ENCODE data around the gene GRID1. TPM values are rescaled to one million over a fixed set of nuclear protein-coding genes. Genes with fewer than 3 reads are reported as not detected.

Gene GRID1
- total and polyA plus RNA-seq, 10 of the 15 experiments (the other 5 are each of a cell fraction or from before 2014, with no cell fraction given) = 0.04 to 0.62 (median 0.08) TPM; not detected in 5

DNA sequence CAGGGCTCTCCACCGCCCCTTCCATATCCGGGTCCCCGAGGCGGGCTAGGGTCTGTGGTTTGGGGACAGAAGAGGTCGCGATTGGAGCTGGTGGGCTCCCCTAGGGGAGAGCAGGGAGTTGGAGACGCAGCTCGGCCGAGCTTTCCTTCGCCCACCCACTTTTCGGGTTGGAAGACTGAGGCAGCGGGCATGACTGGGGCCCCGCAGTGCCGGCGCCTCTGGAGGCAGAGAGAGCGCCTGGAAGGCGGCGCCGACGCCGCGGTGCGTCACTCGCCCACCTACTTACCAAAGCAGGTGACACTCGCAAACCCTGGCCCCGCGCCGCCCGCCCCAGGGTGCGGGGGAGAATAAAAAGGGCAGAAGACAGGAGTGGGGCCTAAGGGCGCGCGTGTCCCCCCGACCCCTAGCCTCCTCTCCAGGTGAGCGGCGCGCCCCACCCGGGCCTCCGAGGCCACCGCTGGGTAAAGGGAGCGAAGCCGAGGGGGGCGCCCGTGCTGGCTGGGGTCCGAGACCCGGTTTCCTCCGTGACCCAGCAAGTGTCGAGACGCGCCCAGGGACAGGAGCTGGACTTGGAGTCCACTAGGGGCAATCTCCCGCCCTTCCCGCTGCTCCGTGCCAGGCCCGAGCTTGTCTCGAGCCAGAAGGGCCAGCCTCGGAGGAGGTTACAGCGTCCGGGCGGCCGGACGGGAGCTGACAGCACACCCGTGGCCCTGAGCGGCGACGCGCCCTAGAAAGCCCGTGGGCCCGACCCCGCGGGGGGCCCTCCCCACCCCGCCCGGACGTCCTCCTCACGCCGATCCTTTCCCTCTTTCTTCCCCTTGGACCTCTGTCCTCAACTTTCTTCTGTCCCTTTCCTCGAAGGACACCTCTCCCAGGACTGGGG lies 34.4 kb upstream of the GRID1 start (continued):
- peak; percentile 44; the same call in 1 of the 2 replicates for TF ChIP-seq CBFB (IDR thresholded peaks at IDR 0.05; ENCODE audit: low read depth)
- TF ChIP-seq, protein P1, sequence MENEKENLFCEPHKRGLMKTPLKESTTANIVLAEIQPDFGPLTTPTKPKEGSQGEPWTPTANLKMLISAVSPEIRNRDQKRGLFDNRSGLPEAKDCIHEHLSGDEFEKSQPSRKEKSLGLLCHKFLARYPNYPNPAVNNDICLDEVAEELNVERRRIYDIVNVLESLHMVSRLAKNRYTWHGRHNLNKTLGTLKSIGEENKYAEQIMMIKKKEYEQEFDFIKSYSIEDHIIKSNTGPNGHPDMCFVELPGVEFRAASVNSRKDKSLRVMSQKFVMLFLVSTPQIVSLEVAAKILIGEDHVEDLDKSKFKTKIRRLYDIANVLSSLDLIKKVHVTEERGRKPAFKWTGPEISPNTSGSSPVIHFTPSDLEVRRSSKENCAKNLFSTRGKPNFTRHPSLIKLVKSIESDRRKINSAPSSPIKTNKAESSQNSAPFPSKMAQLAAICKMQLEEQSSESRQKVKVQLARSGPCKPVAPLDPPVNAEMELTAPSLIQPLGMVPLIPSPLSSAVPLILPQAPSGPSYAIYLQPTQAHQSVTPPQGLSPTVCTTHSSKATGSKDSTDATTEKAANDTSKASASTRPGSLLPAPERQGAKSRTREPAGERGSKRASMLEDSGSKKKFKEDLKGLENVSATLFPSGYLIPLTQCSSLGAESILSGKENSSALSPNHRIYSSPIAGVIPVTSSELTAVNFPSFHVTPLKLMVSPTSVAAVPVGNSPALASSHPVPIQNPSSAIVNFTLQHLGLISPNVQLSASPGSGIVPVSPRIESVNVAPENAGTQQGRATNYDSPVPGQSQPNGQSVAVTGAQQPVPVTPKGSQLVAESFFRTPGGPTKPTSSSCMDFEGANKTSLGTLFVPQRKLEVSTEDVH (IDR thresholded peaks at IDR 0.05; ENCODE audit: low read depth, partially characterized antibody) = no peak
- peak; percentile 93 for TF ChIP-seq NBN (IDR thresholded peaks at IDR 0.05)
- no peak for TF ChIP-seq KLF5 (IDR thresholded peaks at IDR 0.05; ENCODE audit: partially characterized antibody)
- TF ChIP-seq, protein P2, sequence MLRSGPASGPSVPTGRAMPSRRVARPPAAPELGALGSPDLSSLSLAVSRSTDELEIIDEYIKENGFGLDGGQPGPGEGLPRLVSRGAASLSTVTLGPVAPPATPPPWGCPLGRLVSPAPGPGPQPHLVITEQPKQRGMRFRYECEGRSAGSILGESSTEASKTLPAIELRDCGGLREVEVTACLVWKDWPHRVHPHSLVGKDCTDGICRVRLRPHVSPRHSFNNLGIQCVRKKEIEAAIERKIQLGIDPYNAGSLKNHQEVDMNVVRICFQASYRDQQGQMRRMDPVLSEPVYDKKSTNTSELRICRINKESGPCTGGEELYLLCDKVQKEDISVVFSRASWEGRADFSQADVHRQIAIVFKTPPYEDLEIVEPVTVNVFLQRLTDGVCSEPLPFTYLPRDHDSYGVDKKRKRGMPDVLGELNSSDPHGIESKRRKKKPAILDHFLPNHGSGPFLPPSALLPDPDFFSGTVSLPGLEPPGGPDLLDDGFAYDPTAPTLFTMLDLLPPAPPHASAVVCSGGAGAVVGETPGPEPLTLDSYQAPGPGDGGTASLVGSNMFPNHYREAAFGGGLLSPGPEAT (IDR thresholded peaks at IDR 0.05; ENCODE audit: low read depth) = 0 out of 2 replicates have a peak, but pooled peaks have one; percentile 63
- 0 out of 2 replicates have a peak, but pooled peaks have one; percentile 10 for TF ChIP-seq HDGF (IDR thresholded peaks at IDR 0.05)
- TF ChIP-seq, protein P3, sequence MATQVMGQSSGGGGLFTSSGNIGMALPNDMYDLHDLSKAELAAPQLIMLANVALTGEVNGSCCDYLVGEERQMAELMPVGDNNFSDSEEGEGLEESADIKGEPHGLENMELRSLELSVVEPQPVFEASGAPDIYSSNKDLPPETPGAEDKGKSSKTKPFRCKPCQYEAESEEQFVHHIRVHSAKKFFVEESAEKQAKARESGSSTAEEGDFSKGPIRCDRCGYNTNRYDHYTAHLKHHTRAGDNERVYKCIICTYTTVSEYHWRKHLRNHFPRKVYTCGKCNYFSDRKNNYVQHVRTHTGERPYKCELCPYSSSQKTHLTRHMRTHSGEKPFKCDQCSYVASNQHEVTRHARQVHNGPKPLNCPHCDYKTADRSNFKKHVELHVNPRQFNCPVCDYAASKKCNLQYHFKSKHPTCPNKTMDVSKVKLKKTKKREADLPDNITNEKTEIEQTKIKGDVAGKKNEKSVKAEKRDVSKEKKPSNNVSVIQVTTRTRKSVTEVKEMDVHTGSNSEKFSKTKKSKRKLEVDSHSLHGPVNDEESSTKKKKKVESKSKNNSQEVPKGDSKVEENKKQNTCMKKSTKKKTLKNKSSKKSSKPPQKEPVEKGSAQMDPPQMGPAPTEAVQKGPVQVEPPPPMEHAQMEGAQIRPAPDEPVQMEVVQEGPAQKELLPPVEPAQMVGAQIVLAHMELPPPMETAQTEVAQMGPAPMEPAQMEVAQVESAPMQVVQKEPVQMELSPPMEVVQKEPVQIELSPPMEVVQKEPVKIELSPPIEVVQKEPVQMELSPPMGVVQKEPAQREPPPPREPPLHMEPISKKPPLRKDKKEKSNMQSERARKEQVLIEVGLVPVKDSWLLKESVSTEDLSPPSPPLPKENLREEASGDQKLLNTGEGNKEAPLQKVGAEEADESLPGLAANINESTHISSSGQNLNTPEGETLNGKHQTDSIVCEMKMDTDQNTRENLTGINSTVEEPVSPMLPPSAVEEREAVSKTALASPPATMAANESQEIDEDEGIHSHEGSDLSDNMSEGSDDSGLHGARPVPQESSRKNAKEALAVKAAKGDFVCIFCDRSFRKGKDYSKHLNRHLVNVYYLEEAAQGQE (IDR thresholded peaks at IDR 0.05; ENCODE audit: low read depth, low read length) = no peak
- no peak for TF ChIP-seq TARDBP (IDR thresholded peaks at IDR 0.05; ENCODE audit: borderline replicate concordance)
- no peak for TF ChIP-seq WRNIP1 (IDR thresholded peaks at IDR 0.05; ENCODE audit: borderline replicate concordance, low read depth, low read length)
- TF ChIP-seq ZNF217 (IDR thresholded peaks at IDR 0.05) = peak; percentile 95
- TF ChIP-seq NFXL1 (IDR thresholded peaks at IDR 0.05; ENCODE audit: borderline replicate concordance) = no peak
- TF ChIP-seq MTA2 (IDR thresholded peaks at IDR 0.05; ENCODE audit: low read depth) = peak; percentile 17; the same call in 1 of the 2 replicates
- TF ChIP-seq POLR2AphosphoS2 (IDR thresholded peaks at IDR 0.05; ENCODE audit: low read depth, low read length) = peak; percentile 52; the same call in 1 of the 2 replicates
- peak; percentile 60; the same call in 1 of the 2 replicates for TF ChIP-seq CREB1 (IDR thresholded peaks at IDR 0.05; ENCODE audit: low read depth)
- TF ChIP-seq SMC3 (IDR thresholded peaks at IDR 0.05; ENCODE audit: borderline replicate concordance, low read length) = no peak
- no peak for TF ChIP-seq KAT2A (conservative IDR thresholded peaks at IDR 0.05; ENCODE audit: control insufficient read depth, low read depth, low read length)
- peak; percentile 12; the same call in 1 of the 2 replicates for TF ChIP-seq ATF7 (IDR thresholded peaks at IDR 0.05; ENCODE audit: low read depth)
- 0 out of 2 replicates have a peak, but pooled peaks have one; percentile 6 for TF ChIP-seq ZSCAN29 (IDR thresholded peaks at IDR 0.05)
